IMR-90 (cell line): ENCODE measurements around the gene MITD1. TPM values are rescaled to one million over a fixed set of nuclear protein-coding genes. Genes with fewer than 3 reads are reported as not detected.

Experiments used
- ATAC-seq: fragments of 200-7000 bp; cut with Tn5 transposase; 2 replicates; pipeline ENCODE4 v1.9.1; 2020; ENCODE audit warnings: low read depth, mild to moderate bottlenecking, moderate library complexity
- BruUV-seq: library from RNA; stranded (reverse); fragments of 400-500 nt; replicated peaks from 2 replicates; lab custom pipeline; 2021; lab: Mats Ljungman, UMichigan
- CTCF ChIA-PET: fragments of 300-600 bp; formaldehyde crosslinking; extraction: SDS; loops from one replicate; lab custom pipeline; 2021; ENCODE audit warnings: antibody characterized with exemption; lab: Yijun Ruan, JAX
- POLR2A ChIA-PET: fragments of 300-600 bp; sonication (Branson Sonifier 250); formaldehyde crosslinking; loops from one replicate; lab custom pipeline; 2022; ENCODE audit warnings: antibody characterized with exemption; ENCODE audit not compliant: unreplicated experiment; lab: Charles Lee
- DNase-seq: peaks from one replicate; pipeline ENCODE4 v3.0.0; 2013
- H2AFZ ChIP-seq: replicated peaks from 2 replicates; pipeline ENCODE3; 2013; ENCODE audit warnings: low read length, mild to moderate bottlenecking; ENCODE audit not compliant: poor library complexity
- H2AK5ac ChIP-seq: 2 replicates; pipeline ENCODE4 v1.6.1; 2013; ENCODE audit warnings: low read depth, low read length, inconsistent platforms
- H2AK9ac ChIP-seq: replicated peaks from 2 replicates; pipeline ENCODE3; 2013; ENCODE audit warnings: mild to moderate bottlenecking, low read depth, low read length, moderate library complexity; ENCODE audit not compliant: poor library complexity
- H2BK120ac ChIP-seq: 2 replicates; pipeline ENCODE4 v1.6.1; 2013; ENCODE audit warnings: low read depth, low read length, inconsistent platforms
- H2BK15ac ChIP-seq: 3 replicates; pipeline ENCODE4 v1.6.1; 2013; ENCODE audit warnings: low read depth, low read length, inconsistent platforms
- H2BK20ac ChIP-seq: 2 replicates; pipeline ENCODE4 v1.6.1; 2013; ENCODE audit warnings: low read depth, mild to moderate bottlenecking, inconsistent platforms, low read length, moderate library complexity
- H2BK5ac ChIP-seq: 2 replicates; pipeline ENCODE4 v1.6.1; 2013; ENCODE audit warnings: mild to moderate bottlenecking, low read depth, low read length, inconsistent platforms; ENCODE audit not compliant: poor library complexity, severe bottlenecking
- H3K14ac ChIP-seq: replicated peaks from 2 replicates; pipeline ENCODE4 v1.6.1; 2013; ENCODE audit warnings: low read depth, low read length, inconsistent platforms
- H3K18ac ChIP-seq: 2 replicates; pipeline ENCODE4 v1.6.1; 2013; ENCODE audit warnings: low read depth, low read length, control low read depth
- H3K23ac ChIP-seq: 2 replicates; pipeline ENCODE4 v1.6.1; 2013; ENCODE audit warnings: low read depth, low read length, inconsistent platforms
- H3K27ac ChIP-seq: 2 replicates; pipeline ENCODE4 v1.5.1; 2013; ENCODE audit warnings: mild to moderate bottlenecking, control low read depth, low read length; ENCODE audit not compliant: insufficient read depth
- H3K27me3 ChIP-seq: 2 replicates; pipeline ENCODE4 v1.6.1; 2013; ENCODE audit warnings: low read length; ENCODE audit not compliant: control insufficient read depth, insufficient read depth
- H3K36me3 ChIP-seq: 2 replicates; pipeline ENCODE4 v1.6.1; 2013; ENCODE audit warnings: low read length, mixed read lengths; ENCODE audit not compliant: control insufficient read depth, insufficient read depth
- H3K4ac ChIP-seq: 2 replicates; pipeline ENCODE4 v1.6.1; 2013; ENCODE audit warnings: low read depth, low read length, inconsistent platforms
- H3K4me1 ChIP-seq: 2 replicates; pipeline ENCODE4 v1.6.1; 2013; ENCODE audit warnings: low read length, mixed read lengths; ENCODE audit not compliant: control insufficient read depth, insufficient read depth
- H3K4me2 ChIP-seq: 2 replicates; pipeline ENCODE4 v1.6.1; 2013; ENCODE audit warnings: low read depth, mild to moderate bottlenecking, control low read depth, low read length, moderate library complexity
- H3K4me3 ChIP-seq: 2 replicates; pipeline ENCODE4 v1.5.1; 2013; ENCODE audit warnings: low read depth, mild to moderate bottlenecking, control low read depth, low read length, moderate library complexity; ENCODE audit not compliant: insufficient read depth
- H3K56ac ChIP-seq: 2 replicates; pipeline ENCODE4 v1.6.1; 2013; ENCODE audit warnings: low read length, inconsistent platforms; ENCODE audit not compliant: insufficient read depth; ENCODE audit errors: extremely low read depth
- H3K79me1 ChIP-seq, 2 experiments: 2 replicates each; pipeline ENCODE4 v1.6.1; 2013; ENCODE audit warnings: low read length in 2 of 2, inconsistent platforms in 1 of 2, low read depth in 1 of 2
- H3K9ac ChIP-seq: 2 replicates; pipeline ENCODE4 v1.6.1; 2013; ENCODE audit warnings: low read depth, low read length, control low read depth
- H3K9me1 ChIP-seq: 2 replicates; pipeline ENCODE4 v1.6.1; 2013; ENCODE audit warnings: low read length, inconsistent platforms; ENCODE audit not compliant: insufficient read depth
- H3K9me3 ChIP-seq: 2 replicates; pipeline ENCODE4 v1.6.1; 2013; ENCODE audit warnings: low read length; ENCODE audit not compliant: control insufficient read depth, insufficient read depth
- H4K20me1 ChIP-seq: 2 replicates; pipeline ENCODE4 v1.6.1; 2013; ENCODE audit warnings: low read length, inconsistent platforms; ENCODE audit not compliant: insufficient read depth
- H4K5ac ChIP-seq: 2 replicates; pipeline ENCODE4 v1.6.1; 2013; ENCODE audit warnings: mild to moderate bottlenecking, low read depth, low read length, control low read depth
- H4K8ac ChIP-seq, 2 experiments: 2 replicates each; pipeline ENCODE4 v1.6.1; 2013; ENCODE audit warnings: low read depth in 2 of 2, low read length in 2 of 2, control low read depth in 1 of 2, inconsistent platforms in 1 of 2
- H4K91ac ChIP-seq: 2 replicates; pipeline ENCODE4 v1.6.1; 2013; ENCODE audit warnings: low read depth, low read length, inconsistent platforms; ENCODE audit not compliant: insufficient read depth
- BHLHE40 ChIP-seq: fragments of 150-350 bp; IDR thresholded peaks from 2 replicates; pipeline ENCODE4 v1.6.1; 2016; ENCODE audit warnings: mild to moderate bottlenecking, low read depth, low read length
- CEBPB ChIP-seq: IDR thresholded peaks from 2 replicates; pipeline ENCODE4 v1.6.1; 2012; ENCODE audit warnings: low read depth, low read length, improper control_type of control experiment
- CHD1 ChIP-seq: IDR thresholded peaks from 2 replicates; pipeline ENCODE4 v1.6.1; 2012; ENCODE audit warnings: low read depth, low read length, improper control_type of control experiment
- FOS ChIP-seq: fragments of 150-350 bp; IDR thresholded peaks from 2 replicates; pipeline ENCODE4 v1.6.1; 2016; ENCODE audit warnings: low read depth, low read length
- MAFK ChIP-seq: IDR thresholded peaks from 2 replicates; pipeline ENCODE4 v1.6.1; 2012; ENCODE audit warnings: low read depth, low read length, improper control_type of control experiment
- MAZ ChIP-seq: IDR thresholded peaks from 2 replicates; pipeline ENCODE4 v1.6.1; 2012; ENCODE audit warnings: low read depth, mild to moderate bottlenecking, low read length, improper control_type of control experiment, moderate library complexity, borderline replicate concordance
- MXI1 ChIP-seq: IDR thresholded peaks from 2 replicates; pipeline ENCODE4 v1.6.1; 2012; ENCODE audit warnings: low read depth, mild to moderate bottlenecking, low read length, moderate library complexity, borderline replicate concordance
- NFE2L2 ChIP-seq: fragments of 150-350 bp; IDR thresholded peaks from 2 replicates; pipeline ENCODE4 v1.6.1; 2016; ENCODE audit warnings: low read depth, mild to moderate bottlenecking, low read length
- POLR2A ChIP-seq: IDR thresholded peaks from 2 replicates; pipeline ENCODE4 v1.6.1; 2012; ENCODE audit warnings: mild to moderate bottlenecking, low read depth, low read length
- RAD21 ChIP-seq: IDR thresholded peaks from 2 replicates; pipeline ENCODE4 v1.6.1; 2012; ENCODE audit warnings: low read length, improper control_type of control experiment
- RCOR1 ChIP-seq: IDR thresholded peaks from 2 replicates; pipeline ENCODE4 v1.6.1; 2012; ENCODE audit warnings: mild to moderate bottlenecking, low read length, improper control_type of control experiment; ENCODE audit not compliant: insufficient replicate concordance
- RFX5 ChIP-seq: IDR thresholded peaks from 2 replicates; pipeline ENCODE4 v1.8.0; 2012; ENCODE audit warnings: low read depth, mild to moderate bottlenecking, low read length, moderate library complexity
- SMC3 ChIP-seq: fragments of 150-350 bp; IDR thresholded peaks from 2 replicates; pipeline ENCODE4 v1.6.1; 2016; ENCODE audit warnings: low read depth, mild to moderate bottlenecking, antibody characterized with exemption, low read length, moderate library complexity
- WGBS, 2 experiments: methylation state at CpG; one replicate each; pipeline versions ENCODE4 v1.1.5 to v1.1.7; 2013; ENCODE audit warnings: missing lambda C conversion rate in 2 of 2; ENCODE audit not compliant: insufficient read length in 1 of 2; ENCODE audit errors: extremely low coverage in 2 of 2; 5-methylcytosine and 5-hydroxymethylcytosine counted together
- dilution Hi-C: fragments of 300-500 bp; cut with HindIII; formaldehyde crosslinking; loops from one replicate; pipeline ENCODE4 v1.14.3; 2018; ENCODE audit warnings: low sequenced_read_pairs; ENCODE audit not compliant: unreplicated experiment
- in situ Hi-C: fragments of 300-500 bp; cut with MboI; formaldehyde crosslinking; loops from 3 replicates; pipeline ENCODE4 v1.14.3; 2019; ENCODE audit warnings: low sequenced_read_pairs, inconsistent platforms, mixed read lengths
- intact Hi-C: fragments of 100-400 bp; cut with micrococcal nuclease; formaldehyde crosslinking; loops from 2 replicates; pipeline ENCODE4 v1.10.0; 2022
- polyA plus RNA-seq, 3 experiments: library from polyadenylated mRNA; depleted of rRNA; stranded (reverse); fragments of >200 nt; gene quantifications; 2 replicates each; pipeline ENCODE4 v1.2.3, GENCODE V29; 2012; ENCODE audit warnings: low replicate concordance in 1 of 3
- total RNA-seq: library from RNA; depleted of rRNA; stranded (reverse); fragments of >200 nt; gene quantifications from 2 replicates; pipeline ENCODE4 v1.2.3, GENCODE V29; 2012
- TF ChIP-seq, protein P1 (sequence below): conservative IDR thresholded peaks from 2 replicates; pipeline ENCODE4 v1.5.1; 2012; ENCODE audit warnings: mild to moderate bottlenecking, low read depth, low read length, improper control_type of control experiment
- TF ChIP-seq, protein P2 (sequence below): fragments of 150-350 bp; IDR thresholded peaks from 2 replicates; pipeline ENCODE4 v1.6.1; 2016; ENCODE audit warnings: low read depth, mild to moderate bottlenecking, low read length, moderate library complexity, borderline replicate concordance

MITD1 gene
- total and polyA plus RNA-seq, 2 of the 4 experiments (the other 2 are of a cell fraction): 4.3 to 18.7 TPM

DNA sequence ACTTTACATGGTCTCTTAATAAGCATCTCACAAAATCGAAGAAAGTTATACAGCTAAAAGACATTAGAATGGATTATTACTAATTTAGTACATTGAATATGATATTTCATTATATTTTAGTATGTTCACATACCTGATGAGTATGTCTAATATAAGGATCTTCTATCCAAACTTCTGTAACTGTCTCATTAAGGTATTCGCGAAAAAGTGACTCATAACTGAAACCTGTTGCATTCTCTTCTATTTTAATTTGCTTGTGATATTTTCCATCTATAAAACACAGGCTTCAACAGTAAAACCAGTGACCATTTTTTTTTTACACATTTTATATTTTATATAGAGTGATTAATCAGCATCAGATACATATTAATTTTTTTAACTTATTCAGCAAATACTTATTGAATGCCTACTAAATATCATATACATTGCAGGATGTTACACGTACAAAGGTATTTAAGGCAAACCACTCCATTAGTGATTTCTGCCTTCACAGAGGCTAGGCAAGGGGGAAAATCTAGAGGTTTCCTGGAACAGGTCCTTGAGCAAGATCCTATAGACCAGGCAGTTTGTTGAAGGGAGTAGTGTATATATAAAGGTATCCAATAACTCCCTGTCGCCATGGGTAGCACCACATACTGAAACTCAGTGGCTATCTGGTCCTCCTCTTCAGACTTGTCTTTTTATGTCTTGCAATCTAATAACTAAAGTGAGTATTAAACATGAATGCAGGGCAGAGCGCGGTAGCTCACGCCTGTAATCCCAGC is 9.3 kb downstream of the MITD1 start:
- Histone ChIP-seq H3K14ac (no peak overlapping the region), H3K4me3 (no peak overlapping the region), H2BK120ac (no peak overlapping the region), H4K91ac (no peak overlapping the region), H3K9me1 (no peaks in the 10 kb centered on the region), H3K36me3 (peaks cover 15% of the 10 kb centered on the region), H3K9ac (no peak overlapping the region), H2BK15ac (no peak overlapping the region), H3K4me2 (no peak overlapping the region), H2BK5ac (no peak overlapping the region), H2AFZ (no peak overlapping the region), H2BK20ac (no peak overlapping the region), H2AK5ac (no peak overlapping the region), H3K4me1 (no peaks in the 10 kb centered on the region), H2AK9ac (no peak overlapping the region), H3K27ac (no peak overlapping the region), H3K18ac (no peak overlapping the region), H4K20me1 (no peaks in the 10 kb centered on the region), H3K4ac (no peak overlapping the region), H3K56ac (no peak overlapping the region), H3K23ac (no peak overlapping the region), H3K9me3 (no peaks in the 10 kb centered on the region), H3K79me1 (peaks cover 3 to 8% of the 10 kb centered on the region in 2 experiments; a peak in 2 of 4 replicates), H3K27me3 (no peaks in the 10 kb centered on the region), H4K5ac (no peak overlapping the region), H4K8ac (no peak overlapping the region)
- no peak for DNase-seq
- CTCF ChIA-PET: interaction anchor here (0.6 kb wide), 1 partner anchor 1191 kb away, joined by 4 read pairs; no protein-coding TSS in a partner anchor
- intact Hi-C loops (no loop called here), dilution Hi-C loops (no loop called here), in situ Hi-C loops (loop anchor here (25.0 kb wide), 1 partner anchor 1091 kb away; no protein-coding TSS in a partner anchor)
- WGBS, 2 experiments: no CpG with 5 or more reads among the region's 8 CpGs
- BruUV-seq: no TSS peak
- no peak for ATAC-seq
- TF ChIP-seq MAFK (no peak), NFE2L2 (no peak), BHLHE40 (no peak), MXI1 (no peak), MAZ (no peak), POLR2A (no peak), RCOR1 (no peak), RAD21 (no peak), SMC3 (no peak), RFX5 (no peak), CEBPB (no peak), FOS (no peak), CHD1 (no peak)
- TF ChIP-seq, protein P1, sequence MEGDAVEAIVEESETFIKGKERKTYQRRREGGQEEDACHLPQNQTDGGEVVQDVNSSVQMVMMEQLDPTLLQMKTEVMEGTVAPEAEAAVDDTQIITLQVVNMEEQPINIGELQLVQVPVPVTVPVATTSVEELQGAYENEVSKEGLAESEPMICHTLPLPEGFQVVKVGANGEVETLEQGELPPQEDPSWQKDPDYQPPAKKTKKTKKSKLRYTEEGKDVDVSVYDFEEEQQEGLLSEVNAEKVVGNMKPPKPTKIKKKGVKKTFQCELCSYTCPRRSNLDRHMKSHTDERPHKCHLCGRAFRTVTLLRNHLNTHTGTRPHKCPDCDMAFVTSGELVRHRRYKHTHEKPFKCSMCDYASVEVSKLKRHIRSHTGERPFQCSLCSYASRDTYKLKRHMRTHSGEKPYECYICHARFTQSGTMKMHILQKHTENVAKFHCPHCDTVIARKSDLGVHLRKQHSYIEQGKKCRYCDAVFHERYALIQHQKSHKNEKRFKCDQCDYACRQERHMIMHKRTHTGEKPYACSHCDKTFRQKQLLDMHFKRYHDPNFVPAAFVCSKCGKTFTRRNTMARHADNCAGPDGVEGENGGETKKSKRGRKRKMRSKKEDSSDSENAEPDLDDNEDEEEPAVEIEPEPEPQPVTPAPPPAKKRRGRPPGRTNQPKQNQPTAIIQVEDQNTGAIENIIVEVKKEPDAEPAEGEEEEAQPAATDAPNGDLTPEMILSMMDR: no peak
- TF ChIP-seq, protein P2, sequence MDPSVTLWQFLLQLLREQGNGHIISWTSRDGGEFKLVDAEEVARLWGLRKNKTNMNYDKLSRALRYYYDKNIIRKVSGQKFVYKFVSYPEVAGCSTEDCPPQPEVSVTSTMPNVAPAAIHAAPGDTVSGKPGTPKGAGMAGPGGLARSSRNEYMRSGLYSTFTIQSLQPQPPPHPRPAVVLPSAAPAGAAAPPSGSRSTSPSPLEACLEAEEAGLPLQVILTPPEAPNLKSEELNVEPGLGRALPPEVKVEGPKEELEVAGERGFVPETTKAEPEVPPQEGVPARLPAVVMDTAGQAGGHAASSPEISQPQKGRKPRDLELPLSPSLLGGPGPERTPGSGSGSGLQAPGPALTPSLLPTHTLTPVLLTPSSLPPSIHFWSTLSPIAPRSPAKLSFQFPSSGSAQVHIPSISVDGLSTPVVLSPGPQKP: no peak
- POLR2A ChIA-PET: no interaction called here
